GM12878 (cell line): ENCODE measurements around the gene IQGAP2.

ENCODE experiments used
- EGR1 ChIP-seq, 2 experiments: IDR thresholded peaks; 1 replicate in 1 of 2; 2 replicates in 1 of 2; pipeline ENCODE4 v1.6.1; 2011 to 2012; ENCODE audit warnings: low read depth in 2 of 2, low read length in 2 of 2, borderline replicate concordance in 1 of 2, mild to moderate bottlenecking in 1 of 2, moderate library complexity in 1 of 2
- EP300 ChIP-seq, 2 experiments: fragments of 150-350 bp in 1 of 2; IDR thresholded peaks; 2 replicates each; pipeline ENCODE4 v1.6.1; 2011 to 2012; ENCODE audit warnings: low read depth in 2 of 2, low read length in 2 of 2, borderline replicate concordance in 1 of 2, improper control_type of control experiment in 1 of 2, inconsistent platforms in 1 of 2; ENCODE audit not compliant: control insufficient read depth in 1 of 2
- MXI1 ChIP-seq: fragments of 150-350 bp; IDR thresholded peaks from 2 replicates; pipeline ENCODE4 v1.6.1; 2011; ENCODE audit warnings: low read depth, mild to moderate bottlenecking, inconsistent platforms, low read length, improper control_type of control experiment
- POLR2A ChIP-seq: IDR thresholded peaks from 2 replicates; pipeline ENCODE4 v1.6.1; 2011; ENCODE audit warnings: low read depth, mild to moderate bottlenecking, low read length
- POLR2AphosphoS5 ChIP-seq: IDR thresholded peaks from 2 replicates; pipeline ENCODE4 v1.6.1; 2011; ENCODE audit warnings: mild to moderate bottlenecking, low read length, inconsistent platforms
- TF ChIP-seq, protein P1 (sequence below), 3 experiments: IDR thresholded peaks in 2 of 3; conservative IDR thresholded peaks in 1 of 3; 2 replicates each; pipeline ENCODE4 v1.5.1; 2011; ENCODE audit warnings: low read depth in 3 of 3, low read length in 3 of 3, mild to moderate bottlenecking in 3 of 3, control low read depth in 2 of 3, moderate library complexity in 2 of 3, inconsistent platforms in 1 of 3, mixed read lengths in 1 of 3; ENCODE audit not compliant: control insufficient read depth in 2 of 3, insufficient read depth in 1 of 3; ENCODE audit errors: extremely low read depth in 1 of 3
- TF ChIP-seq, protein P2 (sequence below): IDR thresholded peaks from 2 replicates; pipeline ENCODE4 v1.6.1; 2012; ENCODE audit warnings: mild to moderate bottlenecking, low read depth, low read length
- TF ChIP-seq, protein P3 (sequence below): IDR thresholded peaks from 2 replicates; pipeline ENCODE4 v1.6.1; 2012; ENCODE audit warnings: low read depth, low read length, improper control_type of control experiment

GRCh38 chr5:76723906-76724305 is 320.8 kb downstream of the IQGAP2 start:
- TF ChIP-seq, protein P1, sequence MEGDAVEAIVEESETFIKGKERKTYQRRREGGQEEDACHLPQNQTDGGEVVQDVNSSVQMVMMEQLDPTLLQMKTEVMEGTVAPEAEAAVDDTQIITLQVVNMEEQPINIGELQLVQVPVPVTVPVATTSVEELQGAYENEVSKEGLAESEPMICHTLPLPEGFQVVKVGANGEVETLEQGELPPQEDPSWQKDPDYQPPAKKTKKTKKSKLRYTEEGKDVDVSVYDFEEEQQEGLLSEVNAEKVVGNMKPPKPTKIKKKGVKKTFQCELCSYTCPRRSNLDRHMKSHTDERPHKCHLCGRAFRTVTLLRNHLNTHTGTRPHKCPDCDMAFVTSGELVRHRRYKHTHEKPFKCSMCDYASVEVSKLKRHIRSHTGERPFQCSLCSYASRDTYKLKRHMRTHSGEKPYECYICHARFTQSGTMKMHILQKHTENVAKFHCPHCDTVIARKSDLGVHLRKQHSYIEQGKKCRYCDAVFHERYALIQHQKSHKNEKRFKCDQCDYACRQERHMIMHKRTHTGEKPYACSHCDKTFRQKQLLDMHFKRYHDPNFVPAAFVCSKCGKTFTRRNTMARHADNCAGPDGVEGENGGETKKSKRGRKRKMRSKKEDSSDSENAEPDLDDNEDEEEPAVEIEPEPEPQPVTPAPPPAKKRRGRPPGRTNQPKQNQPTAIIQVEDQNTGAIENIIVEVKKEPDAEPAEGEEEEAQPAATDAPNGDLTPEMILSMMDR (IDR thresholded peaks at IDR 0.05 in 2 of 3, conservative IDR thresholded peaks at IDR 0.05 in 1 of 3; ENCODE audit: control insufficient read depth in 2 of 3, extremely low read depth in 1 of 3, insufficient read depth in 1 of 3, low read depth in 3 of 3, low read length in 3 of 3): no peak
- TF ChIP-seq EGR1 (IDR thresholded peaks at IDR 0.05; ENCODE audit: borderline replicate concordance in 1 of 2, low read depth in 2 of 2, low read length in 2 of 2): no peak
- no peak for TF ChIP-seq POLR2AphosphoS5
- no peak for TF ChIP-seq MXI1
- TF ChIP-seq, protein P2, sequence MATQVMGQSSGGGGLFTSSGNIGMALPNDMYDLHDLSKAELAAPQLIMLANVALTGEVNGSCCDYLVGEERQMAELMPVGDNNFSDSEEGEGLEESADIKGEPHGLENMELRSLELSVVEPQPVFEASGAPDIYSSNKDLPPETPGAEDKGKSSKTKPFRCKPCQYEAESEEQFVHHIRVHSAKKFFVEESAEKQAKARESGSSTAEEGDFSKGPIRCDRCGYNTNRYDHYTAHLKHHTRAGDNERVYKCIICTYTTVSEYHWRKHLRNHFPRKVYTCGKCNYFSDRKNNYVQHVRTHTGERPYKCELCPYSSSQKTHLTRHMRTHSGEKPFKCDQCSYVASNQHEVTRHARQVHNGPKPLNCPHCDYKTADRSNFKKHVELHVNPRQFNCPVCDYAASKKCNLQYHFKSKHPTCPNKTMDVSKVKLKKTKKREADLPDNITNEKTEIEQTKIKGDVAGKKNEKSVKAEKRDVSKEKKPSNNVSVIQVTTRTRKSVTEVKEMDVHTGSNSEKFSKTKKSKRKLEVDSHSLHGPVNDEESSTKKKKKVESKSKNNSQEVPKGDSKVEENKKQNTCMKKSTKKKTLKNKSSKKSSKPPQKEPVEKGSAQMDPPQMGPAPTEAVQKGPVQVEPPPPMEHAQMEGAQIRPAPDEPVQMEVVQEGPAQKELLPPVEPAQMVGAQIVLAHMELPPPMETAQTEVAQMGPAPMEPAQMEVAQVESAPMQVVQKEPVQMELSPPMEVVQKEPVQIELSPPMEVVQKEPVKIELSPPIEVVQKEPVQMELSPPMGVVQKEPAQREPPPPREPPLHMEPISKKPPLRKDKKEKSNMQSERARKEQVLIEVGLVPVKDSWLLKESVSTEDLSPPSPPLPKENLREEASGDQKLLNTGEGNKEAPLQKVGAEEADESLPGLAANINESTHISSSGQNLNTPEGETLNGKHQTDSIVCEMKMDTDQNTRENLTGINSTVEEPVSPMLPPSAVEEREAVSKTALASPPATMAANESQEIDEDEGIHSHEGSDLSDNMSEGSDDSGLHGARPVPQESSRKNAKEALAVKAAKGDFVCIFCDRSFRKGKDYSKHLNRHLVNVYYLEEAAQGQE: no peak
- TF ChIP-seq POLR2A: no peak
- TF ChIP-seq, protein P3, sequence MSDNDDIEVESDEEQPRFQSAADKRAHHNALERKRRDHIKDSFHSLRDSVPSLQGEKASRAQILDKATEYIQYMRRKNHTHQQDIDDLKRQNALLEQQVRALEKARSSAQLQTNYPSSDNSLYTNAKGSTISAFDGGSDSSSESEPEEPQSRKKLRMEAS: no peak
- TF ChIP-seq EP300 (IDR thresholded peaks at IDR 0.05; ENCODE audit: borderline replicate concordance in 1 of 2, control insufficient read depth in 1 of 2, low read depth in 2 of 2, low read length in 2 of 2): no peak
